ENCODE data around the gene CH25H. TPM values are rescaled to one million over a fixed set of nuclear protein-coding genes. Genes with fewer than 3 reads are reported as not detected.
"Not testable (repeated sequence)": the region's sequence is repeated elsewhere in the genome, so short reads cannot be mapped to it uniquely, and the experiment has no call there.

CH25H gene
- total RNA-seq (1 to 10 TPM in 1 of 6 donors, under 1 TPM in 4, not detected in 1; 0.32 to 1.9 (median 0.46) TPM), polyA plus RNA-seq (under 1 TPM; 0.49 to 0.92 TPM)

DNA sequence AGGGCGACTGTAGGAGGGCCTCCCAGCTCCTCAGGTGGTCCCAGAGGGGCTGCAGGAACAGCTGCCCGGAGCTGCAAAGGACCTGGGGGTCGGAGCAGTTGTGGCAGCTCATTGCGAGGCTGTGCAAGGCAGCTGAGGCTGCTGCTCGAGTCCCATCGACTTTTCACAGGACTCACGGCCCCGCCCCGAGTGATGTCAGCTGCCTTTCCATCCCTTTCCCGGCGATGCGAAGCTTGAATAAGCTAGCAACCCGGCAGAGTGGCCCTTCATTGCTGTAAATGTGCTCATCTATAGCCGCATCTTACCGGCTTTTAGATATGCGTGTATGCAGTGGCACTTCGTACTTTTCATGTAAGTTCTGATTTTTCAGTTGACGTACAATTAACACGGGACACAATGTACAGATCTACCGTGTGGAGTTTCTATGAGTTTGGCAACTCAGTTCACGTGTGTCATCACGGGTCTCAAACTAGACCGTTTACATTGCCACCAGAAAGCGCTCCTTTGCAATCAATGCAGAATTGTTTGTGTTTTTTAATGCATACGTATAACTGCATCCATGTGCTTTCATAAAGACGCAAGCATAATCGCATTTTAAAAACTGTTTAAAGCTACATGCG lies at the start of gene CH25H:
TSS of gene CH25H (minus strand) at position 137 of the 620 bp plus-strand sequence. CDS start at position 112, 25 bp downstream.
- DNase-seq = peak; percentile 34 to 75 (median 64)
- no peak for FAIRE-seq
- no peaks in the 10 kb centered on the region for H3K9me3 ChIP-seq
- peak; percentile 71 to 90 (median 87) for ATAC-seq
- H3K4me3 ChIP-seq = peak within 1 kb of the TSS; percentile 8 to 47 (median 26)
- no peaks in the 10 kb centered on the region for H3K36me3 ChIP-seq
- intact Hi-C loops (cut with DNase I) = loop anchor here in 1 of 3 donors (5.0 kb wide), 2 partner anchors 185 to 270 kb away; no protein-coding TSS in a partner anchor
- TF ChIP-seq, protein P1, sequence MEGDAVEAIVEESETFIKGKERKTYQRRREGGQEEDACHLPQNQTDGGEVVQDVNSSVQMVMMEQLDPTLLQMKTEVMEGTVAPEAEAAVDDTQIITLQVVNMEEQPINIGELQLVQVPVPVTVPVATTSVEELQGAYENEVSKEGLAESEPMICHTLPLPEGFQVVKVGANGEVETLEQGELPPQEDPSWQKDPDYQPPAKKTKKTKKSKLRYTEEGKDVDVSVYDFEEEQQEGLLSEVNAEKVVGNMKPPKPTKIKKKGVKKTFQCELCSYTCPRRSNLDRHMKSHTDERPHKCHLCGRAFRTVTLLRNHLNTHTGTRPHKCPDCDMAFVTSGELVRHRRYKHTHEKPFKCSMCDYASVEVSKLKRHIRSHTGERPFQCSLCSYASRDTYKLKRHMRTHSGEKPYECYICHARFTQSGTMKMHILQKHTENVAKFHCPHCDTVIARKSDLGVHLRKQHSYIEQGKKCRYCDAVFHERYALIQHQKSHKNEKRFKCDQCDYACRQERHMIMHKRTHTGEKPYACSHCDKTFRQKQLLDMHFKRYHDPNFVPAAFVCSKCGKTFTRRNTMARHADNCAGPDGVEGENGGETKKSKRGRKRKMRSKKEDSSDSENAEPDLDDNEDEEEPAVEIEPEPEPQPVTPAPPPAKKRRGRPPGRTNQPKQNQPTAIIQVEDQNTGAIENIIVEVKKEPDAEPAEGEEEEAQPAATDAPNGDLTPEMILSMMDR (IDR thresholded peaks at IDR 0.05) = no peak
- H3K4me1 ChIP-seq = peaks cover 0 to 7% (median 6%) of the 10 kb centered on the region in 3 donors
- H3K27ac ChIP-seq = peak within 1 kb of the TSS in 3 of 4 donors; percentile 0 to 46 (median 8)
- 2 to 3% methylated on average over 28 of the region's 28 CpGs for WGBS, 2 donors
- H3K27me3 ChIP-seq = peaks cover 0 to 29% (median 3%) of the 10 kb centered on the region in 4 donors

DNA sequence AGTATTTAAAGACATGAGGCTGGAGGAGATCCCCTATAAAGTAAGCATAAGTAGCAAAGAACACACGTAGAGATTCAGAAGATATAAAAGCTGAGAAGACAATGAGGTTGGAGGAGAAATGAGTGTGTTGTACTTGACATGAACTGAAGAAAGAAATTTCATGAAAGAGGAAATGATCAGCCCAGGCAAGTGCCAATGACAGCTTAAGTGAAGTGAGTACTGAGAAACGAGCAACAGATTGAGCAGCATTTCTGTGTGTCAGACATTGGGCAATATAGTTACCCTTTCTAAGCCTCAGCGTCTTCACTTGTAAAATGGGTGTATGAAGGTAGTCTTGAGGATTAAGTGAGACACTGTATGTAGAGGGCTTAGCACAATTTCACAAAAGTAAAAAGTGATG lies 49.2 kb upstream of the CH25H start:
- intact Hi-C loops (cut with DNase I) = loop anchor here in 2 of 3 donors (5.0 to 10.0 kb wide), 2 partner anchors 306 to 308 kb away; no protein-coding TSS in a partner anchor

GRCh38 chr10:89255793-89256192 lies 48.7 kb upstream of the CH25H start:
- no peaks in the 10 kb centered on the region for H3K36me3 ChIP-seq
- FAIRE-seq (no peak), DNase-seq (no peak), ATAC-seq (no peak)
- intact Hi-C loops (cut with DNase I) = loop anchor here in 2 of 3 donors (5.0 to 10.0 kb wide), 2 partner anchors 307 to 309 kb away; no protein-coding TSS in a partner anchor
- no peaks in the 10 kb centered on the region for H3K9me3 ChIP-seq
- H3K4me1 ChIP-seq = peaks cover 0 to 4% (median 0%) of the 10 kb centered on the region in 3 donors
- H3K27me3 ChIP-seq = no peaks in the 10 kb centered on the region
- H3K27ac ChIP-seq = no peak overlapping the region
- no peak overlapping the region for H3K4me3 ChIP-seq
- TF ChIP-seq, protein P1 (IDR thresholded peaks at IDR 0.05) = no peak

More for the DNA sequence above, 49.2 kb upstream of the CH25H start:
- 66 to 67% methylated on average over 3 of the region's 3 CpGs for WGBS, 2 donors
- FAIRE-seq (no peak), ATAC-seq (no peak), DNase-seq (no peak)
- Histone ChIP-seq H3K4me3 (no peak overlapping the region), H3K27me3 (no peaks in the 10 kb centered on the region), H3K27ac (no peak overlapping the region), H3K4me1 (peaks cover 0 to 3% (median 0%) of the 10 kb centered on the region in 3 donors), H3K36me3 (no peaks in the 10 kb centered on the region), H3K9me3 (no peaks in the 10 kb centered on the region)
- TF ChIP-seq, protein P1 (IDR thresholded peaks at IDR 0.05) = no peak

DNA sequence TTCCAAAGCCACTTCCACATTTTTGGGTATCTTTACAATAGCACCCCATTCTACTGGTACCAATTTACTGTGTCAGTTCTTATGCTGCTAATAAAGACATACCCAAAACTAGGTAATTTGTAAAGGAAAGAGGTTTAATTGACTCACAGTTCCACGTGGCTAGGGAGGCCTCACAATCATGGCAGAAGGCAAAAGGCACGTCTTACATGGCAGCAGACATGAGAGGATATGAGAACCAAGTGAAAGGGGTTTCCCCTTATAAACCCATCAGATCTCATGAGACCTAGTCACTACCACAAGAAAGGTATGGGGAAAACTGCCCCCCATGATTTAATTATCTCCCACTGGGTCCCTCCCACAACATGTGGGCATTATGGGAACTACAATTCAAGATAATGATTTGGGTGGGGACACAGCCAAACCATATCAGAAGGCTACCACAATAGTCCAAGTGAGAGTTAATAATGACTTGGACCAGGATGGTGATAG lies 48.0 kb upstream of the CH25H start:
- H3K4me1 ChIP-seq, DNase-seq, H3K9me3 ChIP-seq, H3K36me3 ChIP-seq, H3K27me3 ChIP-seq, H3K4me3 ChIP-seq, ATAC-seq, H3K27ac ChIP-seq, FAIRE-seq: not testable (repeated sequence)
- 62 to 72% methylated on average over 2 of the region's 2 CpGs for WGBS, 2 donors
- intact Hi-C loops (cut with DNase I) = loop anchor here in 2 of 3 donors (5.0 to 10.0 kb wide), 2 partner anchors 307 to 310 kb away; no protein-coding TSS in a partner anchor

GRCh38 chr10:89252225-89252585 lies 45.1 kb upstream of the CH25H start:
- no peak for FAIRE-seq
- ATAC-seq = no peak
- H3K4me3 ChIP-seq = peak overlapping the region in 3 of 4 donors; percentile 84 to 88 (median 88)
- no peaks in the 10 kb centered on the region for H3K9me3 ChIP-seq
- 77 to 84% methylated on average over 2 of the region's 2 CpGs for WGBS, 2 donors
- no peaks in the 10 kb centered on the region for H3K27me3 ChIP-seq
- no peaks in the 10 kb centered on the region for H3K36me3 ChIP-seq
- no peak for DNase-seq
- TF ChIP-seq, protein P1 (IDR thresholded peaks at IDR 0.05) = no peak
- H3K4me1 ChIP-seq = peaks cover 0 to 7% (median 0%) of the 10 kb centered on the region in 3 donors
- intact Hi-C loops (cut with DNase I) = loop anchor here in 1 of 3 donors (10.0 kb wide), 1 partner anchor 313 kb away; no protein-coding TSS in a partner anchor
- H3K27ac ChIP-seq = peak overlapping the region in 1 of 4 donors; percentile 21

Measured in pancreas (tissue), 10 donors.